Putamen (tissue), 1 donor: ENCODE results near the gene GADD45B.
"Not testable (repeated sequence)": the region's sequence is repeated elsewhere in the genome, so short reads cannot be mapped to it uniquely, and the experiment has no call there.

Experiments
- DNase-seq: peaks from one replicate; pipeline ENCODE4 v3.0.0-alpha.2; 2016; ENCODE audit warnings: low spot score

GADD45B gene

GRCh38 chr19:2488405-2488941 is 12.5 kb downstream of the GADD45B start:
- no peak for DNase-seq

GRCh38 chr19:2488942-2489731 is 13.2 kb downstream of the GADD45B start:
- DNase-seq: no peak

- no peak for DNase-seq
Observed at GRCh38 chr19:2490659-2491058, 14.7 kb downstream of the GADD45B start.

- no peak for DNase-seq
Observed at GRCh38 chr19:2491130-2491801, 15.3 kb downstream of the GADD45B start.

GRCh38 chr19:2492870-2493269 is 16.9 kb downstream of the GADD45B start:
- no peak for DNase-seq

GRCh38 chr19:2493448-2493847 is 17.5 kb downstream of the GADD45B start:
- DNase-seq: not testable (repeated sequence)

GRCh38 chr19:2494084-2494446 is 18.1 kb downstream of the GADD45B start:
- no peak for DNase-seq

- DNase-seq: no peak
Observed at GRCh38 chr19:2494447-2495129, 18.7 kb downstream of the GADD45B start.

- DNase-seq: no peak
Observed at GRCh38 chr19:2495130-2495641, 19.3 kb downstream of the GADD45B start.

GRCh38 chr19:2495651-2496316 is 19.9 kb downstream of the GADD45B start:
- no peak for DNase-seq

GRCh38 chr19:2497186-2497585 is 21.3 kb downstream of the GADD45B start:
- DNase-seq: no peak

GRCh38 chr19:2500156-2500555 is 24.2 kb downstream of the GADD45B start:
- no peak for DNase-seq

GRCh38 chr19:2500841-2501261 is 24.9 kb downstream of the GADD45B start:
- no peak for DNase-seq

GRCh38 chr19:2503521-2504109 is 27.7 kb downstream of the GADD45B start:
- DNase-seq: no peak

GRCh38 chr19:2506656-2507055 is 30.7 kb downstream of the GADD45B start:
- DNase-seq: not testable (repeated sequence)

GRCh38 chr19:2507109-2507508 is 31.2 kb downstream of the GADD45B start:
- no peak for DNase-seq

GRCh38 chr19:2509096-2509495 is 33.2 kb downstream of the GADD45B start:
- no peak for DNase-seq

GRCh38 chr19:2511570-2511969 is 35.6 kb downstream of the GADD45B start:
- no peak for DNase-seq

GRCh38 chr19:2511991-2512390 is 36.1 kb downstream of the GADD45B start:
- DNase-seq: no peak

- DNase-seq: no peak
Observed at GRCh38 chr19:2512523-2513431, 36.9 kb downstream of the GADD45B start.
